ENCODE measurements around the gene PPP1CA.
"Not testable (repeated sequence)": the region's sequence is repeated elsewhere in the genome, so short reads cannot be mapped to it uniquely, and the experiment has no call there.

The PPP1CA gene

GRCh38 chr11:67434395-67434881, 32.8 kb upstream of the PPP1CA start:
- H3K4me1 ChIP-seq (ENCODE audit: control insufficient read depth in 2 of 2, insufficient read depth in 2 of 2, low read length in 2 of 2) = peaks cover 2 to 9% of the 10 kb centered on the region in 2 donors
- H3K36me3 ChIP-seq (ENCODE audit: control insufficient read depth in 2 of 2, insufficient read depth in 2 of 2, low read length in 2 of 2) = peaks cover 40 to 42% of the 10 kb centered on the region in 2 donors
- H3K27me3 ChIP-seq (ENCODE audit: control insufficient read depth in 2 of 2, insufficient read depth in 2 of 2, low read length in 2 of 2) = no peaks in the 10 kb centered on the region
- no peak overlapping the region for H3K27ac ChIP-seq (ENCODE audit: low read depth in 2 of 2, low read length in 2 of 2)
- no peak overlapping the region for H3K9ac ChIP-seq (ENCODE audit: low read depth in 1 of 2, low read length in 2 of 2)
- no peak overlapping the region for H3K4me3 ChIP-seq (ENCODE audit: low read length in 2 of 2)
- H3K9me3 ChIP-seq (ENCODE audit: control insufficient read depth in 2 of 2, low read length in 2 of 2) = no peaks in the 10 kb centered on the region

- Histone ChIP-seq H3K4me3 (ENCODE audit: low read length in 2 of 2) (no peak overlapping the region), H3K27me3 (ENCODE audit: control insufficient read depth in 2 of 2, insufficient read depth in 2 of 2, low read length in 2 of 2) (no peaks in the 10 kb centered on the region), H3K4me1 (ENCODE audit: control insufficient read depth in 2 of 2, insufficient read depth in 2 of 2, low read length in 2 of 2) (peaks cover 8 to 12% of the 10 kb centered on the region in 2 donors), H3K36me3 (ENCODE audit: control insufficient read depth in 2 of 2, insufficient read depth in 2 of 2, low read length in 2 of 2) (peaks cover 38% of the 10 kb centered on the region in 2 donors), H3K9ac (ENCODE audit: low read depth in 1 of 2, low read length in 2 of 2) (no peak overlapping the region), H3K9me3 (ENCODE audit: control insufficient read depth in 2 of 2, low read length in 2 of 2) (no peaks in the 10 kb centered on the region), H3K27ac (ENCODE audit: low read depth in 2 of 2, low read length in 2 of 2) (no peak overlapping the region)
Observed at GRCh38 chr11:67433536-67434394, 32.1 kb upstream of the PPP1CA start.

GRCh38 chr11:67432655-67433349, 31.1 kb upstream of the PPP1CA start:
- Histone ChIP-seq H3K27ac (ENCODE audit: low read depth in 2 of 2, low read length in 2 of 2) (no peak overlapping the region), H3K27me3 (ENCODE audit: control insufficient read depth in 2 of 2, insufficient read depth in 2 of 2, low read length in 2 of 2) (no peaks in the 10 kb centered on the region), H3K4me1 (ENCODE audit: control insufficient read depth in 2 of 2, insufficient read depth in 2 of 2, low read length in 2 of 2) (peaks cover 11 to 14% of the 10 kb centered on the region in 2 donors), H3K9ac (ENCODE audit: low read depth in 1 of 2, low read length in 2 of 2) (no peak overlapping the region), H3K36me3 (ENCODE audit: control insufficient read depth in 2 of 2, insufficient read depth in 2 of 2, low read length in 2 of 2) (peaks cover 37 to 38% of the 10 kb centered on the region in 2 donors), H3K4me3 (ENCODE audit: low read length in 2 of 2) (no peak overlapping the region), H3K9me3 (ENCODE audit: control insufficient read depth in 2 of 2, low read length in 2 of 2) (no peaks in the 10 kb centered on the region)

GRCh38 chr11:67431346-67432249, 29.9 kb upstream of the PPP1CA start:
- Histone ChIP-seq H3K27ac (ENCODE audit: low read depth in 2 of 2, low read length in 2 of 2) (no peak overlapping the region), H3K36me3 (ENCODE audit: control insufficient read depth in 2 of 2, insufficient read depth in 2 of 2, low read length in 2 of 2) (peaks cover 34 to 35% of the 10 kb centered on the region in 2 donors), H3K27me3 (ENCODE audit: control insufficient read depth in 2 of 2, insufficient read depth in 2 of 2, low read length in 2 of 2) (no peaks in the 10 kb centered on the region), H3K9ac (ENCODE audit: low read depth in 1 of 2, low read length in 2 of 2) (no peak overlapping the region), H3K9me3 (ENCODE audit: control insufficient read depth in 2 of 2, low read length in 2 of 2) (no peaks in the 10 kb centered on the region), H3K4me3 (ENCODE audit: low read length in 2 of 2) (no peak overlapping the region), H3K4me1 (ENCODE audit: control insufficient read depth in 2 of 2, insufficient read depth in 2 of 2, low read length in 2 of 2) (peaks cover 15 to 18% of the 10 kb centered on the region in 2 donors)

GRCh38 chr11:67429722-67430121, 28.1 kb upstream of the PPP1CA start:
- peak overlapping the region in 1 of 2 donors; percentile 99 for H3K4me3 ChIP-seq (ENCODE audit: low read length in 2 of 2)
- no peaks in the 10 kb centered on the region for H3K9me3 ChIP-seq (ENCODE audit: control insufficient read depth in 2 of 2, low read length in 2 of 2)
- H3K9ac ChIP-seq (ENCODE audit: low read depth in 1 of 2, low read length in 2 of 2) = no peak overlapping the region
- no peaks in the 10 kb centered on the region for H3K27me3 ChIP-seq (ENCODE audit: control insufficient read depth in 2 of 2, insufficient read depth in 2 of 2, low read length in 2 of 2)
- peaks cover 27 to 31% of the 10 kb centered on the region in 2 donors for H3K36me3 ChIP-seq (ENCODE audit: control insufficient read depth in 2 of 2, insufficient read depth in 2 of 2, low read length in 2 of 2)
- H3K4me1 ChIP-seq (ENCODE audit: control insufficient read depth in 2 of 2, insufficient read depth in 2 of 2, low read length in 2 of 2) = peaks cover 15 to 16% of the 10 kb centered on the region in 2 donors
- H3K27ac ChIP-seq (ENCODE audit: low read depth in 2 of 2, low read length in 2 of 2) = no peak overlapping the region

GRCh38 chr11:67429038-67429668, 27.5 kb upstream of the PPP1CA start:
- peaks cover 23 to 27% of the 10 kb centered on the region in 2 donors for H3K36me3 ChIP-seq (ENCODE audit: control insufficient read depth in 2 of 2, insufficient read depth in 2 of 2, low read length in 2 of 2)
- H3K9me3 ChIP-seq (ENCODE audit: control insufficient read depth in 2 of 2, low read length in 2 of 2) = no peaks in the 10 kb centered on the region
- H3K27ac ChIP-seq (ENCODE audit: low read depth in 2 of 2, low read length in 2 of 2) = peak overlapping the region; percentile 83 to 89
- H3K9ac ChIP-seq (ENCODE audit: low read depth in 1 of 2, low read length in 2 of 2) = peak overlapping the region; percentile 95 to 98
- H3K27me3 ChIP-seq (ENCODE audit: control insufficient read depth in 2 of 2, insufficient read depth in 2 of 2, low read length in 2 of 2) = no peaks in the 10 kb centered on the region
- H3K4me1 ChIP-seq (ENCODE audit: control insufficient read depth in 2 of 2, insufficient read depth in 2 of 2, low read length in 2 of 2) = peaks cover 15 to 16% of the 10 kb centered on the region in 2 donors
- peak overlapping the region; percentile 95 to 99 for H3K4me3 ChIP-seq (ENCODE audit: low read length in 2 of 2)

GRCh38 chr11:67428052-67429001, 26.7 kb upstream of the PPP1CA start, which contains the start of gene RPS6KB2:
RPS6KB2 (plus strand) TSS chr11:67428494; CDS start chr11:67428546, 52 bp downstream.
- peak within 1 kb of the TSS; percentile 95 to 98 for H3K9ac ChIP-seq (ENCODE audit: low read depth in 1 of 2, low read length in 2 of 2)
- no peaks in the 10 kb centered on the region for H3K27me3 ChIP-seq (ENCODE audit: control insufficient read depth in 2 of 2, insufficient read depth in 2 of 2, low read length in 2 of 2)
- no peaks in the 10 kb centered on the region for H3K9me3 ChIP-seq (ENCODE audit: control insufficient read depth in 2 of 2, low read length in 2 of 2)
- peak within 1 kb of the TSS; percentile 83 to 89 for H3K27ac ChIP-seq (ENCODE audit: low read depth in 2 of 2, low read length in 2 of 2)
- peak within 1 kb of the TSS; percentile 95 to 99 for H3K4me3 ChIP-seq (ENCODE audit: low read length in 2 of 2)
- H3K4me1 ChIP-seq (ENCODE audit: control insufficient read depth in 2 of 2, insufficient read depth in 2 of 2, low read length in 2 of 2) = peaks cover 15 to 16% of the 10 kb centered on the region in 2 donors
- H3K36me3 ChIP-seq (ENCODE audit: control insufficient read depth in 2 of 2, insufficient read depth in 2 of 2, low read length in 2 of 2) = peaks cover 15 to 19% of the 10 kb centered on the region in 2 donors

- not testable (repeated sequence) for H3K27me3 ChIP-seq (ENCODE audit: control insufficient read depth in 2 of 2, insufficient read depth in 2 of 2, low read length in 2 of 2); H3K36me3 ChIP-seq (ENCODE audit: control insufficient read depth in 2 of 2, insufficient read depth in 2 of 2, low read length in 2 of 2); H3K9me3 ChIP-seq (ENCODE audit: control insufficient read depth in 2 of 2, low read length in 2 of 2)
- peak overlapping the region; percentile 57 to 89 for H3K27ac ChIP-seq (ENCODE audit: low read depth in 2 of 2, low read length in 2 of 2)
- peak overlapping the region; percentile 95 to 99 for H3K4me3 ChIP-seq (ENCODE audit: low read length in 2 of 2)
- H3K4me1 ChIP-seq (ENCODE audit: control insufficient read depth in 2 of 2, insufficient read depth in 2 of 2, low read length in 2 of 2) = peaks cover 15 to 16% of the 10 kb centered on the region in 2 donors
- peak overlapping the region; percentile 95 to 98 for H3K9ac ChIP-seq (ENCODE audit: low read depth in 1 of 2, low read length in 2 of 2)
Observed at GRCh38 chr11:67427364-67427859, 25.8 kb upstream of the PPP1CA start.
